ENCODE data around the gene HMGXB3.

HMGXB3 gene

GRCh38 chr5:149961957-149962409, 38.6 kb upstream of the HMGXB3 start:
- TF ChIP-seq GABPA (IDR thresholded peaks at IDR 0.05; ENCODE audit: low read depth) (no peak), REST (IDR thresholded peaks at IDR 0.05; ENCODE audit: insufficient replicate concordance, low read depth) (no peak), CTCF (IDR thresholded peaks at IDR 0.05; ENCODE audit: insufficient read depth, low read length) (no peak), SPI1 (IDR thresholded peaks at IDR 0.05; ENCODE audit: borderline replicate concordance, low read depth) (no peak), POLR2AphosphoS5 (IDR thresholded peaks at IDR 0.05; ENCODE audit: low read depth) (no peak)
- DNase-seq (ENCODE audit: low read depth in 1 of 2, low spot score in 1 of 2): no peak
- H3K4me3 ChIP-seq (replicated peaks; ENCODE audit: insufficient read depth, low read length): peak overlapping the region; percentile 99

GRCh38 chr5:149962601-149963300, 37.8 kb upstream of the HMGXB3 start:
- no peak overlapping the region for H3K27ac ChIP-seq (replicated peaks)
- no peak overlapping the region for H3K4me3 ChIP-seq (replicated peaks; ENCODE audit: insufficient read depth, low read length)
- no peaks in the 10 kb centered on the region for H3K27me3 ChIP-seq (ENCODE audit: insufficient read depth, poor library complexity, severe bottlenecking)
- no peak for DNase-seq (ENCODE audit: low read depth in 1 of 2, low spot score in 1 of 2)
- TF ChIP-seq CTCF (IDR thresholded peaks at IDR 0.05; ENCODE audit: insufficient read depth, low read length) (no peak), SPI1 (IDR thresholded peaks at IDR 0.05; ENCODE audit: borderline replicate concordance, low read depth) (no peak), POLR2AphosphoS5 (IDR thresholded peaks at IDR 0.05; ENCODE audit: low read depth) (no peak)

More at GRCh38 chr5:149961957-149962409, 38.6 kb upstream of the HMGXB3 start:
- Histone ChIP-seq H3K27me3 (ENCODE audit: insufficient read depth, poor library complexity, severe bottlenecking) (no peaks in the 10 kb centered on the region), H3K27ac (replicated peaks) (no peak overlapping the region)

GRCh38 chr5:149963729-149964128, 36.8 kb upstream of the HMGXB3 start:
- Histone ChIP-seq H3K27me3 (ENCODE audit: insufficient read depth, poor library complexity, severe bottlenecking) (no peaks in the 10 kb centered on the region), H3K27ac (replicated peaks) (no peak overlapping the region), H3K4me3 (replicated peaks; ENCODE audit: insufficient read depth, low read length) (no peak overlapping the region)
- TF ChIP-seq REST (IDR thresholded peaks at IDR 0.05; ENCODE audit: insufficient replicate concordance, low read depth) (no peak), POLR2AphosphoS5 (IDR thresholded peaks at IDR 0.05; ENCODE audit: low read depth) (no peak), GABPA (IDR thresholded peaks at IDR 0.05; ENCODE audit: low read depth) (no peak), SPI1 (IDR thresholded peaks at IDR 0.05; ENCODE audit: borderline replicate concordance, low read depth) (no peak), CTCF (IDR thresholded peaks at IDR 0.05; ENCODE audit: insufficient read depth, low read length) (no peak)
- no peak for DNase-seq (ENCODE audit: low read depth in 1 of 2, low spot score in 1 of 2)

Data from HL-60 (cell line).